Left renal cortex interstitium (tissue), 4 donors: ENCODE results near the gene EDNRB. TPM values are rescaled to one million over a fixed set of nuclear protein-coding genes. Genes with fewer than 3 reads are reported as not detected.
A peak's percentile ranks its signal among the peaks of the same experiment; 100 is the strongest.
"Not testable (repeated sequence)": the region's sequence is repeated elsewhere in the genome, so short reads cannot be mapped to it uniquely, and the experiment has no call there.

Experiments
- DNase-seq, 4 donors: peaks; one replicate each; pipeline ENCODE4 v3.0.0-alpha.2; 2013; ENCODE audit warnings: low read depth in 4 of 4, low spot score in 2 of 4, missing footprints in 1 of 4
- polyA plus RNA-seq, 4 donors: library from polyadenylated mRNA; unstranded; fragments of 120-200 nt; gene quantifications; one replicate each; pipeline ENCODE4 v1.2.1, GENCODE V29; 2013; ENCODE audit not compliant: insufficient read length in 4 of 4

EDNRB gene
- 10 to 100 TPM; 56.6 to 85.0 (median 72.9) TPM for polyA plus RNA-seq

DNA sequence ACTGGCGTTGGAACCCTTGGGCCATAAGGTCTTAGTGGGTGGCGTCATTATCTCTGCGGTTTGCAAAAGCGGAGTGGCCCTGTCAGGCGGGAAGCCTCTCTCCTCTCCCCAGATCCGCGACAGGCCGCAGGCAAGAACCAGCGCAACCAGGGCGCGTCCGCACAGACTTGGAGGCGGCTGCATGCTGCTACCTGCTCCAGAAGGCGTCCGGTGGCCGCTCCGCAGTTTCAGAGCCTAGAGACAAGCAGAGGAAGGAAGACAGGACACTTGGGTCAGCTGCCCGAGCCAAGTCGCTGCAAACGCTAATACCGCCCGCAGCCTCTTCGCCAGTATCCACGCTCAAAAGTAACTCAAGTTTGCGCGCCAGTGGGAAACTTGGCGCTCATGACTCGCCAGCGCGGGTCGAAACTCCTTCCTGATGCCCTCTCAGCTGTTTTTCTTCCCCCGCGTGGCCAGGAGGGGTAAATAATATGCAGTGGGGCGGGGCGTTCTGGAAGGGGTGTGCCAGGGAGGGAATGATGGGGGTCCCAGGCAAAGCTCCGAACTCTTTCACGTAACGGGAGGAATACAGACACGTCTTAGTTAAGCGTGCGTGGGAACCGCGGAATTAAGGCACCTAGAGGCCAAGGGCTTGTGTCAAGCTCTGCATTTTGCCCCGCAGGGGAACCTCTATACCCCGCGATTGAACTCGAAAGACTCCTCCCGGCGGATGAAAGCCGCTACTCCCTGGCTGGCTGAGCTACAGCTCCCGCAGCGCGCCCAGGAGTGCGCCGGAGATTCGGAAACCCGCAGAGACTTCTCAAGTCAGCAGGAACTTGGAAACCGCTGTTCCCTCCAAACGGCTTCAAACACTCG lies at the start of gene EDNRB:
Gene EDNRB (minus strand): TSS at position 441 of the 855 bp plus-strand sequence. CDS start 258 bp downstream, at position 183.
- DNase-seq: peak in 3 of 4 donors; percentile 39 to 54 (median 48)

DNA sequence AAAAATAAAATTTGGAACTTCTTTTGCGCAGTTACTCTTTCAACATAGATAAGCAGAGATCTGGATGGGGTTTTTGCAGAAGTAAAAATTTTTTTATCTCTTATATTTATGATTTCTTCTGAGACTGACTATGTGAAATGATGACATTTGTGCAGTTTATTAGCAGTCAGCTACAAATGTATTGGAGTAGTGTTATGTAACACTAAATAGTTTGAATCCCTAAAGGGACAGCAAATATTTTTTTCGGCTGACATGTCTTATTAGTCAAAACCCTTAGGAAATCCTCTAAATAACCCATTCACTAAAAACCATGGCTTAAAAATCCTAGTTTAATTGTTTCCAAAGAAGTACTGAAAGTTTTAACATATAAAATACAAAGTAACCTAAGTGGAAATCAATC lies 48.0 kb upstream of the EDNRB start:
- DNase-seq: no peak

DNA sequence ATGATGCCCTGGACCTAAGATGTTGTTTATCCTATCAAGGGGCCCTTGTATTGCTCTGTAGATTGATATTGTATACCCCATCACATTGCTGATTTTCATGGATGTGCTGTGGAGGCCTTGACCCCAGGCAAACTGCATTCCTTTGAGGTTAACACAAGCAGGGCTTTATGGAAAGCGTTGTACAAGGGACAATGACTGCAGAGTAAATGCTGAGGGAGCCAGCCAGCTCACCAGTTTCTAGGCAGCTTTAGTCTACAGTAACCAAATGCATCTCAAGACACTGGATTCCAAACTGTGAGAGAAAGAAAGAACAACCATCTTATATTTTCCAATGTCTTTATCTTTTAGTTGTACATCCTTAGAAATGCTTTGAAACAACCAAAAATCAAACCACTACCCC lies 34.1 kb upstream of the EDNRB start:
- DNase-seq: no peak

DNA sequence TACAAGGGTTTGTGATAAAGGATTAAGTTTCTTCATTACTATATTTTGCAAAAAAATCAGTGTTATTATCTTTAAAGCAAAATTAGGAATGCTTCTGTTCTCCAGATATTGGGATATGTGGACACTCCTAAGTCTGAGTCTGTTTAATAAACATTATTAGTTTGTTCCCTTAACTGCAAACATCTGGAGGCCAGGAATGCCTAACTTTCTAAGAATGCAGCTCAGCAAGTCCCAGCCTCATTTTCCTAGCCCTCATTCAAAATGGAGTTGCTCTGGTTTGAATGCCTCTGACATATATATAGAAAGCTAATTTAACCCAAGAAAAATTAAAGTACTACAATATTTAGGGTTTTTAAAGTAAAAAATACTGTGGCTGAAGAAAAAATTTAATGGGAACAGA lies 33.6 kb upstream of the EDNRB start:
- no peak for DNase-seq

DNA sequence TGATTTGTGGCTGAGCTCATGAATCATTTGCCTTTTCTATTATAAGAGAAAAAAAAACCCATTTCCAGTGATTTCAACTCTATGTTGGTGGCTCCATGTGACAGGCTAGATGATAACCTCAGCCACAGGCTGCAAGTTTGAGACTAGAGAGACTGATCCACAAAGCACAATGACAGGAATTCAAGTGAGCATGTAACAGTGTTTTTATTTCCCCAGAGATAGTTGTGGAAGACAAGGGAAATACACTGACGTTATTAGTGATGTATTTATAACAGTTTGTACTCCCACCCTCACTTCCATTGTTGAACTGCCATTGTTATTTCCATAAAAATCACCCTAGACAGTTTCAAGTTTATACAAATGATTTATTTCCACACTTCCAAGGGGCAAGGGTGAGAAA lies 27.9 kb upstream of the EDNRB start:
- DNase-seq: peak in 3 of 4 donors; percentile 17 to 21 (median 17)

DNA sequence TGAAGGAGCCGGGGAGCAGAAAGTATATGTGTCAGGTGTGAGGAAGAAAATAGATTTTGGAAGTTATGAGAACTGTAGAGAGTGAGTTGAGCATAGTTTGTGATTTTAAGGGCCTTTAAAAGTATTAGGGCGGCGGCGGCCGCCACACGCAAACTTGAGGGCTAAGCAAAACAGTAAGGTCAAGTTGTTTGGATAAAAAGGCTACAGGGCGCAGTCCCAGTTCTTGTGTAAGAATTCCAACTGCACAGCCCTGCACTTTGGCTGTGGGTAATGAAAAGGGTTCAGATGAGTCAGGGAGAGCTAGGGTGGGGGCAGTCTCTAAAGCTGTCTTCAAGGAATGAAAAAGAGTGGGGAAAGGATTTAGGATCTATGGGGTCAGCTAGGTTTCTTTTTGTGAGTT lies 16.4 kb upstream of the EDNRB start:
- DNase-seq: not testable (repeated sequence)

DNA sequence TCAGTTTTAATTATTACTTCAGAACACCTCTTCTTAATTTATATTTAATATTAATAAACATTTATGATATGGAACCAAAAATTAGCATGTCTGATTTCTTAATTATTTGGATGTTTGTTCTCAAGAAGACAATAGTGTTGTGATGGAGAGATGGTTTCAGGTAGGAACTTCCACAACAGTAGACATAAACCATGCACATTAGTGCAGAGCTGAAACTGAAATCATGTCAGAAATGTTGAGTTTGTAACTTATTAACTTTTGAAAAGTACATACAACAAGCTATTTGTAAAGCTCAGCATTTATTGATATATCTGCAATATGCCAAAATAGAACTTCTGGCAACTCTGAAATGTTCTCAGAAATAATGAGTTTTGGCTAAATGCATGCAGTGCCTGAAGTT lies 11.8 kb upstream of the EDNRB start:
- DNase-seq: no peak

DNA sequence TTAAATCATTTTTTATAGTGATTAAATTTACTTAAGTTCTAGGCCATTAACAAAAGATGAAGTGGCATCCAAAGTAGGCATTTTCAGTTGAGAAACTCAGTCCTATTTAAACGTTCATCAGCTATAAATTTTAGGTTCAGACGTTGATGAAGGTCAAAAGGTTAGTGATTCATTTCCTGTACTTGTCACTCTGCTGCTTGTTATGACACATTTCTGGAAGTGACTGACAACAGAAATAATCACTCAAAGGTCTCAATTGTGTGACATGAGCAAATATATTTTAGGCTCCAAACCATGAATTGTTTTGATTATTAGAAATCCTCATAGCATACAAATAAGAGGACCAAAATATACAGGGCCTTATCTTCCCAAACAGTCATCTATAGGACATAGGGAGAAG lies 10.3 kb upstream of the EDNRB start:
- no peak for DNase-seq

DNA sequence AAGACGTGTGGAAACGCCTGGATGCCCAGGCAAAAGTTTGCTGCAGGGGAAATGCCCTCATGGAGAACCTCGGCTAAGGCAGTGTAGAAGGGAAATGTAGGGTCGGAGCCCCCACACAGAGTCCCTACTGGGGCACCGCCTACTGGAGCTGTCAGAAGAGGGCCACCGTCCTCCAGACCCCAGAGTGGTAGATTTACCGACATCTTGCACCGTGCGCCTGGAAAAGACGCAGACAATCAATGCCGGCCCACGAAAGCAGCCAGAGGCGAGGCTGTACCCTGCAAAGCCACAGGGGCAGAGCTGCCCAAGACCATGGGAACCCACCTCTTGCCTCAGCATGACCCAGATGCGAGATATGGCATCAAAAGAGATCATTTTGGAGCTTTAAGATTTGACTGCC lies 7.0 kb upstream of the EDNRB start:
- no peak for DNase-seq

DNA sequence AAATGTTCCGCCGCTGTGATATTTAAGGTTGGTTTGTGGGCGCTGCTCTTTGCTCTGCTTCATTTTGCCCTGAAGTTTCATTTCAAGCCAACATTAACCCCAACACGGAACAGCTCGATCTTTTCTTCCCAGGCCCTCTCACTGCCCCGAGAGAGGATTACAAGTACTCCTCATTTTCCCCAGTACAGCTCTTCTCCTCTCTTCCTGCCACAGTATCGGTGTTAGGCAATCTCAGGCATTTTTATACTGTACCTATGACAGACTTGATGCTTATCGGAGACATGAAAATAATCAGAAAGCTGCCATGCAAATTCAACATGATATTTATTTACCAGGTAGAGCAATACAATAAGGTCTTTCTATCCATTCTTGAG lies 1.3 kb upstream of the EDNRB start:
- DNase-seq: no peak

DNA sequence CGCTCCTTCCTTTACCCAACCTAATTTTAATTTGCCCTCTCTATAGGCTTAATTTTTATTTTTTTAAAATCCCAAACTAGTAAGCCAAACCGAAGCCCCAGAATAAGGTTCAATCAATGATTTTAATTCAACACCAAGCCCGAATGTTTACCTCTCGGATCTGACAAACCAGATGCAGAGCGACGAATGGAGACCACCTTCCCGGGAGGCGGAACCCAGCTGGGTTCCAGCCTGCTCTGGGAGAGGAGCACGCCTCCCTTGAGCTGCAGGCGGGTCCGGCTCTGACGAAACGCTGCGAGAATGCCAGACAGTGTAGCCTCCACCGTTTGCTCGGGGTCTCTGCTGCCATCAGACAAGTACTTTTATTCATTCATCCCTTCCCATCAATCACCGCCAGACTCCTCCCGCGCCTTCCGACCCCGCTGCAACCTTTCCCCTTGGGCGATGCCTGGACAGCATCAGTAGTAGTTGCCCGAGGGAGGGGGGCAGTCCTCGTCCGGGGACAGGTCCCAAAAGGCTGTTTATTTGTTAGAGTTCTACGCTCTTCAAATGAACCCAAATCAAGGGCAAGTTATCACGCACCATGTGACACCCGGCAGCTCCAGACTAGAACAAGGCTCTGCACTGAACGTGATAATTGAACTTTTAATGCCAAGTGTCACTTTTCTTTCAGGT lies 752 bp upstream of the EDNRB start:
- DNase-seq: peak; percentile 34 to 60 (median 46)

DNA sequence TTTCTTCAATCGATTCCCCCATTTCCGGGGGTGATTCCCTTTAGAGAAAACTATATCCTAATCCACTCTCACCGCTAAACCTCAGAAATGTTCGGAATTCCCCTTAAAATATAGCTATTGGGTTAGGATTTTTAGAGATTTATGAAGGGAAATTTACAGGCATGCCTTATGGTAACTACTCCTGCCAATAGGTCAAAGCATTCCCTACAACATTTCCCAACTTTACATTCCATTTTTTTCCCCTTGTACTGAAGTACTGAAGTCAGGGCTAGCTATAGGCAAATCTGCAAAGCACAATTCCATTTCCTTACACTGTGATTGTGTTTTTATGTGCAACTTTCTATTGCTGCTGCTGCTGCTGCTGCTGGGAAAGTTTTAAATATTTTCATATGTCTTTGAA lies 2.1 kb downstream of the EDNRB start:
- no peak for DNase-seq

DNA sequence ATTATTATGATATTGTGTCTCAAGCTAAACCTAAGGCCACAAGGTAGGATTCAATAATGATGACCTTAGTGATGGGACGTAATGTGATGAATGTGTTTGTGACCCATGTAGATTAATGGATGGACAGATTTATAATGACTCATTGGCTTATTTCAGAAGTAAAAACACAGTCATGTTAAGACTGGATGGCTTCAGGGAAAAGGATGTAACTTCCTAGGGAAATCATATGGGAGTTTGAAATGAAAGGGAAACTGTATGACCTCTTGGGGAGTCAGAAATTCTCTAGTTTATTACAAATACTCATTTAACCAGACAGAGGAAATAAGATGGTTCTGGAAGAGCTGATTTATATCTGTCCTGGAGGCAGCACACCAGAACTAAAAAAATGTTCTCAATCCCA lies 2.9 kb downstream of the EDNRB start:
- DNase-seq: no peak

DNA sequence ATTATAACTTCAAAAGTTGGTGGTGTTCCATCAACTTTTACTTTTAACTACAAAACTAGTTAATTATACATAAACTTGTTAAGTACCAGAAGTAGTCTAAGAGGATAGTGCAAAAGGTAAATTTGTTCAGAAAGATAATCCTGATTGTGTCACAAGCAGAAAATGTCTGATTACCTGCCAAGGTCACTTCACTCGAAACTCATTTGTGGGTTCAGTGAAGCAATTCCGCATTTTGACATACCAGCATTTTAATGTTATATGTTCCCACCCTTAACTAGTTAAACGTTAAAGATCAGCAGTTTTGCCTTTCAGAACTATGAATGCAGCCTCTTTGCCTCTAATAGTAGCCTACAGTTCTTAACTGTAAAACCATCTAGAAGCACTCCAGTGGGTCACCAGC lies 5.6 kb downstream of the EDNRB start:
- DNase-seq: no peak

DNA sequence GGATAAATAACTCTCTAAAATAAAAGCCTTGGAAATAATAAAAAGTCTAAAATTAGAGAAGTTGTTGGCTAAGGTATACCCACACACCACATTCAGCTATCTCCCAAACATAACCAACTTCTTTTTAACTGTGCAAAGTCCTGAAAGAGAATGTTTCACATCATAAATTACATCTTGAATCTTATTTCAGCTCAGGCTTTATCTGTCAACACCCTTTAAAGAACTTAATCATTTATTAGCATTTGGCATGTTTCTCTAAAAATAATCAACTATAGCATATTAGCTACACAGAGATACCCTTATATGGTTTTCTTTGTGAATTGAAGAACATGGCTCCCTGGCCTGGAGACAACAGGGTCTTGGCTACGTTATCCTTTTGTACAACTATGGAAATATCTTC lies 6.9 kb downstream of the EDNRB start:
- no peak for DNase-seq

DNA sequence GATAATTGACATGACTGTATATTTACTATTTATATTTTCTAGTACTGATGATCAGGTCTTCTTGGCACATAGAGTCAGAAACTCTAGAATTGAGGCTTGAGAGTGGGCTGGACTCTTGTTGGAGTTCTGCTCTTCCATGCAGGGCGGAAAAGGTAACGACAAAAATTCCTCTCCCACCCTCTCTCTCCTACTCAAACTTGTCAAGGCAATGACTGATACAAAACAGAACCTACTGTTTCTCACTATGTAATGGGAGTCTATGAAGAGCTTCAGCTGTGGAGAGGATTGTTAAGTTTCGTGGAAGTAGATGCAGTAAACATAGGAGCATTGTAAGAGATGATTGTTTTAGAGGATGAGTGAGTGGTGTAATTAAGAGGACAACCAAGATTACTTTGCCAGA lies 8.8 kb downstream of the EDNRB start:
- DNase-seq: no peak

DNA sequence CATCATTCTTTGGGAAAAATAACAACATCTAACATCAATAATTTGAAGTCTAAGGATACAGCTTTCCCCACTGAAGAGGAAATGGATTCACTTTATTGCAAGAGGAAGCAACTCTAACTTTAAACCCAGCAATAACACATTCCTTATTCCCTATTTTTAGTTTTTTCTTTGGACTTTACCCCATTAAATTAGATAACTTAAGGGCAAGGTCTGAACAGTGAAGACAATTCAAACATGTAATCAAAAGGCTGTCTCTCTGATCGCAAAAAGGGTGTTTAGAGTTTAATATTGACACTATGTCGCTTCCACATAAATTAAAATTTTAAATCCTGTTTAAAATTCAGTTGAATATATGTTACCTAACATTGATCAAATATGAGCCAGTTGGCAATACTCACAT lies 10.1 kb downstream of the EDNRB start:
- DNase-seq: no peak

DNA sequence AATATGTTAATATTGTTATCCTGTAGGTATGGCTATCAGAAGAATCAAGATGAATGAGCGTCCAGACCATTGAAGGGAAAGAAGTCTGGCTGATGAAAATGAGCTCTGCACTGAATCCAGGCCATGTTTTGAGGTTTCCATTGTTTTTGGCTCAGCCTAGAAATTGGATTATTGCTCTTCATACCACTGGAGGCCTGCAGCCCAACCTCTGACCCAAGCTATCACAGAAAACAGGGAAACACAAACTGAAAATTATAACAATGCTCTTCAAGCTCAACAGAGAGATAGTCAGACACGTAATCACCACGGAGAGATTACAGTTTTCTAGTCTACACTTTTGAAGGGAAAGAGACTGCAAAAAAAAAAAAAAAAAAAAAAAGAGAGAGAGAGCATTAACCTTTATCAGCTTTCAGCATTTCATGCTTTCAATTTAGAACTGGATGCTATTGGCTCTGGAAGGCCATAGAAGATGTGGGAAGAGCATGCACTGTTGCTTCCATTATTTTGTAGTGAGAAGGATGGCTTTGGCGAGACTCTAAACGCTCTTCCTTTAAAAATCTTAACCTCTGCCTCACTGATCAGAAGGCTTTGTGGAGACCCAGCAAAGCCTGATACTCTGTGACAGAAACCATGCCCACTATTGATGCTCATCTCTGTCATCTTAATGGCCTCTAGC lies 10.8 kb downstream of the EDNRB start:
- DNase-seq: no peak

DNA sequence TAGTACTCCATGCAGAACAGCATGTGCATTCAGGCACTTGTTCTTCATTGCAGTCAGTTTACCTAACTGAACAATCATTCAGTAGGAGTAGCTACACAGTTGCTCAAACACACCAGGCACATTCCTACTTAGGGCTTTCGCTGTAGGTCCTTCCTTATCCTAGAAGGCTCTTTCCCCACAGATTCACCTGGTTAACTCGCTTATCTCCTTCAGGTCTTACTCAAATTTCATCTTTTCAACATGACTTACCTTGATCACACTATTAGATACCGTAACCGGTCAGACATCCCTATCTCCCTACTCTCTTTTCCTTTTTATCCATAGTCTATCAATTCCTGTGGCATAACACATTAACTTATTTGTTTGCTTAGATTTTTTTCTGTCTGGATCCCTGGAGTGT lies 14.6 kb downstream of the EDNRB start:
- no peak for DNase-seq

DNA sequence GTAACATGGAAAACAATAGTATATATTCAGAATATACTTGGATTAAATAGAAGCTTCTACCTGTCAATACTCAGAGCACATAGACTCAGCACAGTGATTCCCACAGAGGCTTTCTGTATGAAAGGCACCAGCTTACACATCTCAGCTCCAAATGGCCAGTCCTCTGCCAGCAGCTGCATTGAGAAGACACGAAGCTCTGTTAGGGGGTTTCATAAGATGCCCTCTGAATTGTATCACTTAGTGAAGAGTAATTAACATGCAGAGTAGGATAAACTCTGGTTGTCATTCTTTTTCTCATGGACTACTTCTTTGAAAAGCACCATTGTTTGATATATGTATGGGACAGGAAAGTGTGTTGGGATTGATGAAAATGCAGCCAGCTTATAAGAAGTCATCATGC lies 15.2 kb downstream of the EDNRB start:
- no peak for DNase-seq

DNA sequence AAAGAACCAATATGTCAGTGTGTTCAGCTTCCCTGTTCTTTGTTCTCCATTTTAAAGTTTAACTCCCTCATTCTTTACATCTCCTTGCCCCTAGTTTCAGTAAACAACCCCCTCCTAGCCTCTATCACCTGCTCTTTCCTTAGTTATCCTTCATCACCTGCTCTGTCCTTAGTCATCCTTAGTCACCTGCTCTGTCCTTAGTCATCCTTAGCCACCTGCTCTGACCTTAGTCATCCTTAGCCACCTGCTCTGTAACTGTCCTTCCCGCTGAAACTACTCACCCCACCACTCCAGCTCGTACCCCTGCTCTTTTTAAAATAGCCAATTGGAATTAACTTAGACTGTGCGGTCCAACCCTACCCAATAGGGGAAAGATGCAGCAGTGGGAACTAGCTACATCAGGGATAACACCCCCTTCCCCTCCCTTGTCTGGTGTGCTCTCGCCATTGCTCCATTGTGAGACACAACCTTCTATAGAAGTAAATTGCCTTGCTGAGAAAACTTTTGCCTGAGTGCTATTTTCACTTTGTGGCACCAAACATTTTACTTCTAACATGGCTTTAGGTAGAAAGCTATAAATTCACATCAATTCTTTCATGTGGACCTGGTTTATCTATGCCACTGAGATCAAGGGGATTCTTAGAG lies 16.2 kb downstream of the EDNRB start:
- no peak for DNase-seq
